HCT116 (cell line): Measurements from ENCODE around the gene SDCBP2. TPM values are rescaled to one million over a fixed set of nuclear protein-coding genes. Genes with fewer than 3 reads are reported as not detected.

Source experiments
- ATAC-seq: fragments of 200-7000 bp; cut with Tn5 transposase; 2 replicates; pipeline ENCODE4 v1.9.1; 2020; ENCODE audit warnings: mild to moderate bottlenecking, moderate library complexity
- BruUV-seq: library from RNA; stranded (reverse); fragments of 400-500 nt; replicated peaks from 2 replicates; lab custom pipeline; 2021; lab: Mats Ljungman, UMichigan
- CTCF ChIA-PET: fragments of 300-600 bp; sonication (Branson Sonifier 250); formaldehyde crosslinking; loops from one replicate; lab custom pipeline; 2021; ENCODE audit warnings: antibody characterized with exemption; lab: Charles Lee
- POLR2A ChIA-PET: fragments of 300-600, 350-600 bp; sonication (Branson Sonifier 250); formaldehyde crosslinking; loops from one replicate; lab custom pipeline; 2021; ENCODE audit warnings: antibody characterized with exemption; lab: Charles Lee
- RAD21 ChIA-PET, 2 experiments: fragments of 300-600 bp; sonication (Branson Sonifier 250); formaldehyde crosslinking; loops; one replicate each; lab custom pipeline; 2023; ENCODE audit warnings: low total read pairs in 2 of 2; ENCODE audit not compliant: uncharacterized antibody in 2 of 2, unreplicated experiment in 2 of 2, low non-redundant PET in 1 of 2; lab: Charles Lee
- DNase-seq: peaks from one replicate; pipeline ENCODE4 v3.0.0-alpha.2; 2010; ENCODE audit warnings: low read depth, low spot score
- H2AFZ ChIP-seq: fragments of 200-600 bp; shearing (Covaris generic), sonication (generic); 2 replicates; pipeline ENCODE4 v1.6.1; 2017; ENCODE audit warnings: low read depth, mixed run types, mixed read lengths, antibody characterized with exemption, low read length; ENCODE audit not compliant: poor library complexity, severe bottlenecking
- H3K27ac ChIP-seq: 2 replicates; pipeline ENCODE4 v1.5.1; 2012; ENCODE audit warnings: low read depth, low read length
- H3K27me3 ChIP-seq: fragments of 200-600 bp; sonication (generic); 2 replicates; pipeline ENCODE4 v1.6.1; 2016; ENCODE audit warnings: mixed run types, low read length, mixed read lengths; ENCODE audit not compliant: insufficient read depth
- H3K36me3 ChIP-seq, 2 experiments: fragments of 200-500 bp in 1 of 2; fragments of 200-600 bp in 1 of 2; sonication (Bioruptor generic) in 1 of 2; sonication (generic) in 1 of 2; 2 replicates each; pipeline versions ENCODE4 v1.5.1 to v1.6.1; 2014 to 2016; ENCODE audit warnings: low read length in 2 of 2, inconsistent platforms in 1 of 2, mixed read lengths in 1 of 2, mixed run types in 1 of 2; ENCODE audit not compliant: insufficient read depth in 2 of 2, control insufficient read depth in 1 of 2
- H3K4me1 ChIP-seq, 2 experiments: fragments of 200-600 bp in 1 of 2; sonication (generic) in 1 of 2; 2 replicates each; pipeline versions ENCODE4 v1.5.1 to v1.6.1; 2012 to 2017; ENCODE audit warnings: low read length in 2 of 2, inconsistent platforms in 1 of 2, mild to moderate bottlenecking in 1 of 2, mixed read lengths in 1 of 2, mixed run types in 1 of 2, moderate library complexity in 1 of 2; ENCODE audit not compliant: insufficient read depth in 2 of 2, control insufficient read depth in 1 of 2
- H3K4me2 ChIP-seq: fragments of 200-600 bp; sonication (generic); 2 replicates; pipeline ENCODE4 v1.6.1; 2017; ENCODE audit warnings: mixed run types, low read length, mixed read lengths
- H3K4me3 ChIP-seq, 2 experiments: fragments of 200-600 bp in 1 of 2; sonication (generic) in 1 of 2; replicated peaks in 1 of 2; 2 replicates each; pipeline ENCODE4 v1.5.1; 2011 to 2016; ENCODE audit warnings: low read length in 2 of 2, control low read depth in 1 of 2, low read depth in 1 of 2, mild to moderate bottlenecking in 1 of 2, mixed read lengths in 1 of 2, mixed run types in 1 of 2
- H3K79me2 ChIP-seq: fragments of 200-600 bp; sonication (generic); 2 replicates; pipeline ENCODE4 v1.6.1; 2017; ENCODE audit warnings: mild to moderate bottlenecking, mixed run types, low read length, moderate library complexity, mixed read lengths; ENCODE audit not compliant: insufficient read depth
- H3K9ac ChIP-seq: fragments of 200-600 bp; sonication (generic); 2 replicates; pipeline ENCODE4 v1.6.1; 2016; ENCODE audit warnings: low read length, mixed read lengths
- H3K9me2 ChIP-seq: fragments of 200-600 bp; sonication (generic), shearing (Covaris generic); 2 replicates; pipeline ENCODE4 v1.6.1; 2017; ENCODE audit warnings: mixed run types, mild to moderate bottlenecking, moderate library complexity; ENCODE audit not compliant: insufficient read depth
- H3K9me3 ChIP-seq, 2 experiments: fragments of 200-500 bp in 1 of 2; fragments of 200-600 bp in 1 of 2; sonication (Bioruptor generic) in 1 of 2; sonication (generic) in 1 of 2; 2 replicates each; pipeline ENCODE4 v1.6.1; 2014 to 2017; ENCODE audit warnings: low read length in 2 of 2, mixed read lengths in 2 of 2, inconsistent platforms in 1 of 2, low read depth in 1 of 2, mild to moderate bottlenecking in 1 of 2, mixed run types in 1 of 2, moderate library complexity in 1 of 2; ENCODE audit not compliant: control insufficient read depth in 1 of 2, insufficient read depth in 1 of 2
- H4K20me1 ChIP-seq: fragments of 200-600 bp; sonication (generic), shearing (Covaris generic); 2 replicates; pipeline ENCODE4 v1.6.1; 2017; ENCODE audit warnings: mixed run types, mild to moderate bottlenecking, moderate library complexity; ENCODE audit not compliant: insufficient read depth
- EGR1 ChIP-seq: IDR thresholded peaks from 2 replicates; pipeline ENCODE4 v1.6.1; 2012; ENCODE audit warnings: low read depth
- ELF1 ChIP-seq: IDR thresholded peaks from 2 replicates; pipeline ENCODE4 v1.6.1; 2012; ENCODE audit warnings: low read depth, borderline replicate concordance
- EZH2 ChIP-seq: fragments of 200-600 bp; sonication (generic); IDR thresholded peaks from 2 replicates; pipeline ENCODE4 v1.6.1; 2017; ENCODE audit warnings: antibody characterized with exemption, mixed run types
- EZH2phosphoT487 ChIP-seq: fragments of 200-600 bp; IDR thresholded peaks from 2 replicates; pipeline ENCODE4 v1.6.1; 2018; ENCODE audit warnings: antibody characterized with exemption, borderline replicate concordance
- POLR2A ChIP-seq: IDR thresholded peaks from 2 replicates; pipeline ENCODE4 v1.7.0; 2011; ENCODE audit warnings: borderline replicate concordance; ENCODE audit not compliant: insufficient read depth, insufficient read length; ENCODE audit errors: extremely low read depth
- SP1 ChIP-seq: IDR thresholded peaks from 2 replicates; pipeline ENCODE4 v1.6.1; 2012; ENCODE audit warnings: low read depth
- SRF ChIP-seq: IDR thresholded peaks from 2 replicates; pipeline ENCODE4 v1.6.1; 2012; ENCODE audit warnings: low read depth
- TCF7L2 ChIP-seq: IDR thresholded peaks from 2 replicates; pipeline ENCODE4 v1.7.0; 2011; ENCODE audit warnings: borderline replicate concordance, inconsistent platforms; ENCODE audit not compliant: insufficient read depth, insufficient read length; ENCODE audit errors: extremely low read depth
- YY1 ChIP-seq: IDR thresholded peaks from 2 replicates; pipeline ENCODE4 v1.6.1; 2011; ENCODE audit warnings: low read length, low read depth, moderate library complexity, mild to moderate bottlenecking; ENCODE audit not compliant: insufficient replicate concordance; ENCODE audit errors: extremely low read depth
- ZFX ChIP-seq: fragments of 450-650 bp; IDR thresholded peaks from 2 replicates; pipeline ENCODE4 v1.6.1; 2017
- intact Hi-C: fragments of 100-400 bp; cut with micrococcal nuclease; formaldehyde crosslinking; loops from 2 replicates; pipeline ENCODE4 v1.10.0; 2022
- total RNA-seq: library from RNA; stranded (reverse); gene quantifications from one replicate; pipeline ENCODE4 v1.2.1, GENCODE V29; 2021; ENCODE audit not compliant: unreplicated experiment
- TF ChIP-seq, protein P1 (sequence below): IDR thresholded peaks from 2 replicates; pipeline ENCODE4 v1.6.1; 2012; ENCODE audit warnings: low read depth
- TF ChIP-seq, protein P2 (sequence below): IDR thresholded peaks from 2 replicates; pipeline ENCODE4 v1.6.1; 2012
- TF ChIP-seq, protein P3 (sequence below): IDR thresholded peaks from 2 replicates; pipeline ENCODE4 v1.6.1; 2011; ENCODE audit warnings: mild to moderate bottlenecking, low read length, moderate library complexity; ENCODE audit not compliant: insufficient replicate concordance; ENCODE audit errors: extremely low read depth
- TF ChIP-seq, protein P4 (sequence below): IDR thresholded peaks from 2 replicates; pipeline ENCODE4 v1.6.1; 2012

Gene SDCBP2
- total RNA-seq, 1 experiment from 2014 or later = 3.4 TPM

DNA sequence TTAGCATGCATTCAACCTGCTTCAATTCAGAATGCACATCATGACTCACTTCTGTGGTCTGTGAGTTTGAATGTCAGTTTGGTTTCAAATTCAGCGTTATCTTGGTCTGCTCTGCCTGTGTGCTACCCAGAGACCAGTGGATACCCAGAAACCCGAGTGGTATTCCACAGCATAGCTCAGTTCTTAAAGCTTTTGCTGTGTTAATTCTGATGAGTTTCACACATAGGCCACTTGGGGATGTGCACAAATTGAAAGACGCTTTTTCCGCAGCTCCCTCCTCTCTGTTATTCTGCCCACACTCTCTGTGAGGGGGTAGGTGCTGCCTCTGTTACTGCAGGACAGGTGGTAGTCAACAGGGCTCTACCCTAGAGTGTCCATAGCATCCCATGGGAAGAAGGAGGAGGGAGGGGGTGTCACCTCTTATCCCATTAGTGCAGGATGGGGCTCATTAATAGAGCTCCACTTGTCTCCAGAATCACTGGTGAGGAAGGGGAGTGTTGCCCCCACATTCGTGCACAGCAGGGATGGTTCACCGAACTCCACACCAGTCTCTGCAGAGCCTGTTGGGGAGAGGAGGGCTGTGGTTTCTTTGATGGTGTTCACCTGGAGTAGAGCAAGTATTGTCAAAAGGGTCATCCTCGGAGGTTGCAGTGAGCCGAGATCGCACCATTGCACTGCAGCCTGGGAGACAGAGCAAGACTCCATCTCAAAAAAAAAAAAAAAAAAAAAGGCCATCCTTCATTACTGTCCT, 29.2 kb upstream of the SDCBP2 start:
- RAD21 ChIA-PET = no interaction called here
- H3K9ac ChIP-seq = no peak overlapping the region
- no peak for TF ChIP-seq EGR1
- no peak for TF ChIP-seq SRF
- TF ChIP-seq POLR2A = no peak
- H3K9me2 ChIP-seq = no peaks in the 10 kb centered on the region
- no peaks in the 10 kb centered on the region for H3K27me3 ChIP-seq
- no TSS peak for BruUV-seq
- intact Hi-C loops = no loop called here
- CTCF ChIA-PET = no interaction called here
- H3K4me3 ChIP-seq = no peak overlapping the region
- ATAC-seq = no peak
- POLR2A ChIA-PET = no interaction called here
- DNase-seq = no peak
- no peaks in the 10 kb centered on the region for H3K9me3 ChIP-seq
- 0 out of 2 replicates have a peak, but pooled peaks cover 3% of the 10 kb centered on the region for H4K20me1 ChIP-seq
- H2AFZ ChIP-seq = no peak overlapping the region
- H3K79me2 ChIP-seq = peaks cover 49% of the 10 kb centered on the region
- no peak overlapping the region for H3K4me2 ChIP-seq
- no peaks in the 10 kb centered on the region for H3K4me1 ChIP-seq
- H3K36me3 ChIP-seq = peaks cover 8 to 17% of the 10 kb centered on the region in 2 experiments
- no peak overlapping the region for H3K27ac ChIP-seq

DNA sequence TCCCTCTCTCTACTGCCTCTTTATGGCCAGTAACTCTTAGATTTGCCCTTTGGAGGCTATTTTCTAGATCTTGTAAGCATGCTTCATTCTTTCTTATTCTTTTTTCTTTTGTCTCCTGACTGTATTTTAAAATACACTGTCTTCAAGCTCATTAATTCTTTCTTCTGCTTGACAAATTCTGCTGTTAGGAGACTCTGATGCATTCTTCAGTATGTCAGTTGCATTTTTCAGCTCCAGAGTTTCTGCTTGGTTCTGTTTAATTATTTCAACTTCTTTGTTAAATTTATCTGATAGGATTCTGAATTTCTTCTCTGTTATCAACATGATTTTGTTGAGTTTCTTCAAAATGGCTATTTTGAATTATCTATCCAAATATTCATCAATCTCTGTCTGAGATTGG, 25.0 kb upstream of the SDCBP2 start:
- ChIA-PET POLR2A (no interaction called here), RAD21 (no interaction called here), CTCF (no interaction called here)
- Histone ChIP-seq H3K27ac (no peak overlapping the region), H3K79me2 (peaks cover 56% of the 10 kb centered on the region), H3K4me2 (no peak overlapping the region), H3K9ac (no peak overlapping the region), H4K20me1 (0 out of 2 replicates have a peak, but pooled peaks cover 3% of the 10 kb centered on the region), H2AFZ (no peak overlapping the region), H3K27me3 (no peaks in the 10 kb centered on the region), H3K36me3 (peaks cover 8 to 12% of the 10 kb centered on the region in 2 experiments; a peak in 3 of 4 replicates), H3K4me3 (no peak overlapping the region), H3K9me3 (no peaks in the 10 kb centered on the region), H3K4me1 (no peaks in the 10 kb centered on the region), H3K9me2 (no peaks in the 10 kb centered on the region)
- BruUV-seq = no TSS peak
- ATAC-seq = no peak
- no peak for DNase-seq
- intact Hi-C loops = no loop called here
- no peak for TF ChIP-seq EZH2
- no peak for TF ChIP-seq TCF7L2
- no peak for TF ChIP-seq ELF1
- no peak for TF ChIP-seq EZH2phosphoT487
- TF ChIP-seq, protein P1, sequence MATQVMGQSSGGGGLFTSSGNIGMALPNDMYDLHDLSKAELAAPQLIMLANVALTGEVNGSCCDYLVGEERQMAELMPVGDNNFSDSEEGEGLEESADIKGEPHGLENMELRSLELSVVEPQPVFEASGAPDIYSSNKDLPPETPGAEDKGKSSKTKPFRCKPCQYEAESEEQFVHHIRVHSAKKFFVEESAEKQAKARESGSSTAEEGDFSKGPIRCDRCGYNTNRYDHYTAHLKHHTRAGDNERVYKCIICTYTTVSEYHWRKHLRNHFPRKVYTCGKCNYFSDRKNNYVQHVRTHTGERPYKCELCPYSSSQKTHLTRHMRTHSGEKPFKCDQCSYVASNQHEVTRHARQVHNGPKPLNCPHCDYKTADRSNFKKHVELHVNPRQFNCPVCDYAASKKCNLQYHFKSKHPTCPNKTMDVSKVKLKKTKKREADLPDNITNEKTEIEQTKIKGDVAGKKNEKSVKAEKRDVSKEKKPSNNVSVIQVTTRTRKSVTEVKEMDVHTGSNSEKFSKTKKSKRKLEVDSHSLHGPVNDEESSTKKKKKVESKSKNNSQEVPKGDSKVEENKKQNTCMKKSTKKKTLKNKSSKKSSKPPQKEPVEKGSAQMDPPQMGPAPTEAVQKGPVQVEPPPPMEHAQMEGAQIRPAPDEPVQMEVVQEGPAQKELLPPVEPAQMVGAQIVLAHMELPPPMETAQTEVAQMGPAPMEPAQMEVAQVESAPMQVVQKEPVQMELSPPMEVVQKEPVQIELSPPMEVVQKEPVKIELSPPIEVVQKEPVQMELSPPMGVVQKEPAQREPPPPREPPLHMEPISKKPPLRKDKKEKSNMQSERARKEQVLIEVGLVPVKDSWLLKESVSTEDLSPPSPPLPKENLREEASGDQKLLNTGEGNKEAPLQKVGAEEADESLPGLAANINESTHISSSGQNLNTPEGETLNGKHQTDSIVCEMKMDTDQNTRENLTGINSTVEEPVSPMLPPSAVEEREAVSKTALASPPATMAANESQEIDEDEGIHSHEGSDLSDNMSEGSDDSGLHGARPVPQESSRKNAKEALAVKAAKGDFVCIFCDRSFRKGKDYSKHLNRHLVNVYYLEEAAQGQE = no peak
- TF ChIP-seq, protein P2, sequence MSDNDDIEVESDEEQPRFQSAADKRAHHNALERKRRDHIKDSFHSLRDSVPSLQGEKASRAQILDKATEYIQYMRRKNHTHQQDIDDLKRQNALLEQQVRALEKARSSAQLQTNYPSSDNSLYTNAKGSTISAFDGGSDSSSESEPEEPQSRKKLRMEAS = no peak
- TF ChIP-seq SRF = no peak
- TF ChIP-seq, protein P3, sequence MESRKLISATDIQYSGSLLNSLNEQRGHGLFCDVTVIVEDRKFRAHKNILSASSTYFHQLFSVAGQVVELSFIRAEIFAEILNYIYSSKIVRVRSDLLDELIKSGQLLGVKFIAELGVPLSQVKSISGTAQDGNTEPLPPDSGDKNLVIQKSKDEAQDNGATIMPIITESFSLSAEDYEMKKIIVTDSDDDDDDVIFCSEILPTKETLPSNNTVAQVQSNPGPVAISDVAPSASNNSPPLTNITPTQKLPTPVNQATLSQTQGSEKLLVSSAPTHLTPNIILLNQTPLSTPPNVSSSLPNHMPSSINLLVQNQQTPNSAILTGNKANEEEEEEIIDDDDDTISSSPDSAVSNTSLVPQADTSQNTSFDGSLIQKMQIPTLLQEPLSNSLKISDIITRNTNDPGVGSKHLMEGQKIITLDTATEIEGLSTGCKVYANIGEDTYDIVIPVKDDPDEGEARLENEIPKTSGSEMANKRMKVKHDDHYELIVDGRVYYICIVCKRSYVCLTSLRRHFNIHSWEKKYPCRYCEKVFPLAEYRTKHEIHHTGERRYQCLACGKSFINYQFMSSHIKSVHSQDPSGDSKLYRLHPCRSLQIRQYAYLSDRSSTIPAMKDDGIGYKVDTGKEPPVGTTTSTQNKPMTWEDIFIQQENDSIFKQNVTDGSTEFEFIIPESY = no peak
- no peak for TF ChIP-seq SP1
- TF ChIP-seq, protein P4, sequence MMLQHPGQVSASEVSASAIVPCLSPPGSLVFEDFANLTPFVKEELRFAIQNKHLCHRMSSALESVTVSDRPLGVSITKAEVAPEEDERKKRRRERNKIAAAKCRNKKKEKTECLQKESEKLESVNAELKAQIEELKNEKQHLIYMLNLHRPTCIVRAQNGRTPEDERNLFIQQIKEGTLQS = no peak
- TF ChIP-seq YY1 = no peak
- TF ChIP-seq ZFX = no peak
